HK-2 (cell line): Measurements from ENCODE around the gene USP40.
"Not testable (repeated sequence)": the region's sequence is repeated elsewhere in the genome, so short reads cannot be mapped to it uniquely, and the experiment has no call there.

ENCODE experiments used
- DNase-seq: peaks from one replicate; pipeline ENCODE4 v3.0.0-alpha.2; 2018; ENCODE audit not compliant: unreplicated experiment

USP40 gene

DNA sequence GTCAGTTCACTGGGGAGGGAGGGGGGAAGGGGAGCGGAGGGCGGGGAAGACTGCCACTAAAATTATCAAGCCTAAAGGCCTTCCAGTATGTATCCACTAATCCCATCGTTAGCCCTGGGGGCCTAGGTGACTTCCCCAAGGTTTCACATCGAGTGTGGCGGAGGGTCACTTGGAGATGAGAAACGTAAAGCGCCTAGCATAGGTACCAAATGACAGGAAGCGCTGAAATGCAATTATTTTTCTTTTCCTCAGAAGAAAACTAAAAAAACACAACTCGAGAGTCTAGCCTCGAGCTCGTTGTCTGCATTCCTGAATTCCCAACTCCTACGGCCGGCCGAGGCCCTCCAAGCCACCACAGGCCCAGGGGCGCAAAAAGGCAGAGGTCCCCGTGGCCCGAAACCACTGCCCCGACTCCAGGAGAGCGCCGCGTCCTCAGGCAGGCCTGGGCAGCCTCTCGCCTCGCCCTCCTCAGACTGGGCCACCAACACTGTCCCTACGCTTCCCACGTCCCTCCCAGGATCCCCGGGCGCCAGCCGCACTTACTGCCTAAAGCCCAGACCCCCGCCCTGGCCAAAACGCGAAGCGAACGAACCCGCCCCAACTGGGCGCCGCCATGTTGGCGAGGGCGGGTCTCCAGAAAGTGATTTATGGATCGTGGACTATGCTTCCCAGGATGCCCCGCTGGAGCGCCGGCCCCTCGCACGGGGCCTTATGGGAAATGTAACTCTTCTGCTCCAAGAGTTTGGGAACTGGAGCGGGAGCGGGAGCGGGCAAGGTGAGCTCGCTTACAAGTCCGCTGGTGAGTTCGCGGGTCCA is at the start of gene USP40:
Gene USP40, minus strand, starts transcription at position 642 of the 816 bp plus-strand sequence. CDS start 1,228 bp downstream, outside the sequence.
- peak; percentile 90 for DNase-seq

- DNase-seq = no peak
Measured at GRCh38 chr2:233611284-233611683, 44.7 kb upstream of the USP40 start.

- DNase-seq = no peak
Measured at GRCh38 chr2:233605680-233606079, 39.1 kb upstream of the USP40 start.

GRCh38 chr2:233604826-233605225 is 38.2 kb upstream of the USP40 start:
- DNase-seq = no peak

- no peak for DNase-seq
Measured at GRCh38 chr2:233603520-233603919, 36.9 kb upstream of the USP40 start.

DNA sequence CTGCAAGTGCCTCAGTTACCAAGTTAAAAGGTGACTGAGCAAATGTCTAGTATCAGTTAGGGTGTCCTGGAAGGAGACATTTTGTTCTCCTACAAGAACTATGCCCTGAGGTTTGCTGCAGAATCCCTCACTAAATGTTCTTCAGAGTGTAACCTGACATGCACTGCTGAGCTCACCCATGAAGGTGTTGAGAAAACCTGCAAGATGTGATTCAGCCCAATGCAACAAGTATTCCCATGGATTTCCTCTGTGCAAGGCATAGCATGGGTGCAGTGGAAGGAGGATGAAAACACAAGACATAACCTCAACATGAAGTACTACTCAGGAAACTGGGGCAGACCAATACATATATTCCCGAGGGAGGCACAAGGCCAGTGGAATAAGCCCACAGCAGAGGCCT is 35.5 kb upstream of the USP40 start:
- no peak for DNase-seq

DNA sequence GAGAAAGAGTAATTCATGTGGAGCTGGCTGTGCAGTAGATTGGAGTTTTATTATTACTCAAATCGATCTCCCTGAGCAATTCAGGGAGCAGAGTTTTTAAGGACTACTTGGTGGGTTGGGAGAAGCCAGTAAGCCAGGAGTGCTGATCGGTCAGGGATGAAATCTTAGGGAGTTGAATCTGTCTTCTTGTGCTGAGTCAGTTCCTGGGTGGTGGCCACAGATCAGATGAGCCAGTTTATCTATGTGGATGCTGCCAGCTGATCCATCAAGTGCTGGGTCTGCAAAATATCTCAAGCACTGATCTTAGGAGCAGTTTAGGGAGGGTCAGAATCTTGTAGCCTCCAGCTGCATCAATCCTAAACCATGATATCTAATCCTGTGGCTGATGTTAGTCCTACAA is 33.8 kb upstream of the USP40 start:
- DNase-seq = peak; percentile 27

DNA sequence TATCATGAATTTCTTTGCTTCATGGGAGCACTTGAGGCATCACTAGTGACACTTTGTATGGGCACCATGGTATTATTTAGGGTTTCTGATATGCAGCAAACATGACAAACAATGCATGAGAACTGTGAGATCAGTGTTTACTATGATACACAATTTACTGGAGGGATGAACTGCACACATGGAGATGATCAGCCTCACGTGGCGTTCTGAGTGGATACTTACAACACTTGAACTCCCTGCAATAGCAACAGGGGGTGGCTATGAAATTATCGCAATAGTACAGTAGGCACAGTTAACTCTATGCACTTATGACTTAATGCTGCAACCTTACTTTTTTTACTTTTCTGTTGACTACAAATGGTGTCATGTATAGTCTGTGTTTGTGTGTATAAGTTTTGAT is 32.4 kb upstream of the USP40 start:
- DNase-seq = no peak

DNA sequence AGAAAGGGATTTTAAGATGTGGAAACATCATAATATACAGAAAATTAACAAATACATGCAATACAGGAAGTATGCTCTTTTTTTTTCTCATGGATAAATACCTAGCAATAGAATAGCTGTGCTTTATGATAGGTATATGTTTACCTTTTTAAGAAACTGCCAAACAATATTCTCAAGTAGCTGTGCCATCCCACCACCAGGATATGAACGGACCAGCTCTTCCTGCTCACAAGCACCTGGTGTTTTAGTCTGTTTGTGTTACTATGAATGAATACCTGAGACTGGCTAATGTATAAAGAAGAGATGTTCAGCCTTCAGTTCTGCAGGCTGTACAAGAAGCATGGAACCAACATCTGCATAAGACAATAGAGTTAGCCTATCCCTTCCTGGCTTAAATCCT is 30.9 kb upstream of the USP40 start:
- no peak for DNase-seq

DNA sequence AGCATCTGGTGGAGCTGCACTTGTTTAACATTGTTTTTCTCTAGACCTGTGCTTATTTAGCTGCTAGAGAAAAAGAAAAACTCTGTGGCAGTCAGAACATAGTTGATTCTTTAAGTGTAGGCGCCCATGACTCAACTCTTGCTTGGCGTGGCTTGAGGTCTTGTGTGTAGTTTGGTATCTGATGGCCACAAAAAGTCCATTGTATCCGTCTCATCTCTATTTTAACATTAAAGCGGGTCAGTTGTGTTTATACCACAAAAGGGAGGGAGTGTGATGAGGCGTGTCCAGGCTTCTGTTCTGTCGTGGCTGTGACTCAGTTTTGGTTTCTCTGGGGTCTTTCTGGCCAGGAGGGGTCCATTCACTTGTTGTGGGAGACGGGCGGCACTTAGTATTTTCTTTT is 26.6 kb upstream of the USP40 start:
- no peak for DNase-seq

DNA sequence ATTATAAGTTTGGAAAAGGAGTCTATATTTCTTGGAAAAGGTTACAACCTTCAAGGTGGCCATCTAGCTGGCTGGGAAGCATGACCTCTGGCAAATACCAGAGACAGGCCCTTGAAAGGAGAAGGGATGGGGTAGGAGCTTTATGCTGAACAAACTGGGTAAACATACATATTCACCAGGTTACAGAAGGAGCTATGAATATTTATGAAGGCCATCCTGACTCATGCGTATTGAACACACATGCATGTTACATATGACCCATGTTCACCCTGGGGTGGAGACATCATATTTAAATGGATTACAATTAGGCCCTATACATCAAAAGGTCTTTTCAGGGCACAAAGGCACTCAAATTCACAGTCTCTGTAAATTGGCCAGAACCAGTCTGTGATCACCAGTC is 26.1 kb upstream of the USP40 start:
- DNase-seq = not testable (repeated sequence)

DNA sequence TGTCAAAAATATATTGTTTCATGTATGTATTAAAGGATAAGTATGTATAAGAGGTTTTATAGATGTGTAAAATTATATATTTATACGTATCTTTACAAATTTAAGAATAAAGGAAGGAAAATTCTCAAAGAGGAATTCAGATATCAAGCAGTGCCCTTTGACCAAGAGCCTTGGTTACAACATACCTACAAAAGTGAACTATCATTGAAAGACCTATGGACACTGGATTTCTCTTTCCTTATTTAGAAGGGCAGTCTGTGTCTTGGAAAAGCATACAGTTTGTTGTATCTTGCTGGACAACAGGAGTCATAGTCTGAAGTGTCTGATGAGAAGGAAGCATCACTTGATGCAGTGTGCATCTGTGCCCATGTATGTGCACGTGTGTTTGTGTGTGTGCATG is 21.8 kb upstream of the USP40 start:
- DNase-seq = no peak

DNA sequence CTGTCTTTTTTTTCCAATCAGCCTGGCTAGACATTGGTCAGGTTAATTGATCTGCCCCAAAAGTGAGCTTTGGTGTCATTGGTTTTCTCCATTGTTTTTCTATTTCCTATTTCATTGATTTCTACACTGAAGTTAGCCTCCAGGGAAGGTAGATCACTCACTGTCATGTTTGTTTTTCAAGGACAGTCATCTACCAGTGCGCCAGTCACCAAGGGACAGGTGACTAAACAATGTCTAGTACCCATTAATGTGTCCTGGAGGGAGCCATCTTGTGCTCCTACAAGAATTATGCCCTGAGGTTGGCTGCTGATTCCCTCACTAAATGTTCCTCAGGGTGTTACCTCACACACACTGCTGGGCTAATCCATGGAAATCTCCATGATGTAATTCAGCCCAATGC is 17.6 kb upstream of the USP40 start:
- no peak for DNase-seq

DNA sequence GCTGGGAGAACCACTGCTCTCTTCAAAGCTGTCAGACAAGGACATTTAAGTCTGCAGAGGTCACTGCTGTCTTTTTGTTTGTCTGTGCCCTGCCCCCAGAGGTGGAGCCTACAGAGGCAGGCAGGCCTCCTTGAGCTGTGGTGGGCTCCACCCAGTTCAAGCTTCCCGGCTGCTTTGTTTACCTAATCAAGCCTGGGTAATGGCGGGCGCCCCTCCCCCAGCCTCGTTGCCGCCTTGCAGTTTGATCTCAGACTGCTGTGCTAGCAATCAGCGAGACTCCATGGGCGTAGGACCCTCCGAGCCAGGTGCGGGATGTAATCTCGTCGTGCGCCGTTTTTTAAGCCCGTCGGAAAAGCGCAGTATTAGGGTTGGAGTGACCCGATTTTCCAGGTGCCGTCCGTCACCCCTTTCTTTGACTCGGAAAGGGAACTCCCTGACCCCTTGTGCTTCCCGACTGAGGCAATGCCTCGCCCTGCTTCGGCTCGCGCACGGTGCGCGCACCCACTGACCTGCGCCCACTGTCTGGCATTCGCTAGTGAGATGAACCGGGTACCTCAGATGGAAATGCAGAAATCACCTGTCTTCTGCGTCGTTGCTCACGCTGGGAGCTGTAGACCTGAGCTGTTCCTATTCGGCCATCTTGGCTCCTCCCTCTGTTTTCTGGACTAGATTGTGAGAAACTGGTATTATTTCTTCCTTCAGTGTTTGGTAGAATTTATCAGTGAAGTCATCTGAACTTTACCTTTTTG is 16.8 kb upstream of the USP40 start:
- DNase-seq = not testable (repeated sequence)

DNA sequence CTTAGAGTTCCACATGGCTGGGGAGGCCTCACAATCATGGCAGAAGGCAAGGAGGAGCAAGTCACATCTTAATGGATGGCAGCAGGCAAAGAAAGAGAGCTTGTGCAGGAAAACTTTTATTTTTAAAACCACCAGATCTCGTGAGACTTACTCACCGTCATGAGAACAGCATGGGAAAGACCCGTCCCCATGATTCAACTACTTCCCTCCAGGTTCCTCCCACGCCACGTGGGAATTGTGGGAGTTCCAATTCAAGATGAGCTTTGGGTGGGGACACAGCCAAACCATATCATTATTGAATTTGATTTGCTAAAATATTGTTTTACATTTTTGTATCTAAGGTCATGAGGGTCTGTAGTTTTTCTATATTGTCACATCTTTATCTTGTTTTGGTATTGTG is 10.8 kb upstream of the USP40 start:
- DNase-seq = not testable (repeated sequence)

- no peak for DNase-seq
Measured at GRCh38 chr2:233572468-233572867, 5.9 kb upstream of the USP40 start.

- DNase-seq = no peak
Measured at GRCh38 chr2:233571462-233571861, 4.9 kb upstream of the USP40 start.

- DNase-seq = no peak
Measured at GRCh38 chr2:233571001-233571400, 4.4 kb upstream of the USP40 start.

DNA sequence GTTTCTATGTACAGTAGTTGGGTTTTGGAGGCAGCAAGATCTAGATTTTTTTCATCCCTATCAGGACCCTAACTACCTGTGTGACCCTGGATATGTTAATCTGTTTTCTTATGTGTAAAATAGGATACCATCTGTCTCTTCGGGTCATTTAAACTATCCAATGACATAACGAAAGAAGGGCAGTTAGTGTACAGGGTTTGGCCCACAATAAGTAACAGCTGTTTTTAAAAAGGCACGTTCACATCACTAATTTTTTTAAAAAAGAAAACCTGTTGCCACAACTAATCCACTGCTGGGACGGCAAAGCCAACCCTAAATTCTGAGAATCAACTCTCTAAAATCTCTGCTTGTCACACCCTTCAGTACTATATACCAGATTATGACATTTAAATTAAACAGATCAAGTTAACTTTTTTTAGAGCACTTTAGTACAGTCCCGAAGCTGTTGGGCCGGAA is 869 bp downstream of the USP40 start:
- no peak for DNase-seq

DNA sequence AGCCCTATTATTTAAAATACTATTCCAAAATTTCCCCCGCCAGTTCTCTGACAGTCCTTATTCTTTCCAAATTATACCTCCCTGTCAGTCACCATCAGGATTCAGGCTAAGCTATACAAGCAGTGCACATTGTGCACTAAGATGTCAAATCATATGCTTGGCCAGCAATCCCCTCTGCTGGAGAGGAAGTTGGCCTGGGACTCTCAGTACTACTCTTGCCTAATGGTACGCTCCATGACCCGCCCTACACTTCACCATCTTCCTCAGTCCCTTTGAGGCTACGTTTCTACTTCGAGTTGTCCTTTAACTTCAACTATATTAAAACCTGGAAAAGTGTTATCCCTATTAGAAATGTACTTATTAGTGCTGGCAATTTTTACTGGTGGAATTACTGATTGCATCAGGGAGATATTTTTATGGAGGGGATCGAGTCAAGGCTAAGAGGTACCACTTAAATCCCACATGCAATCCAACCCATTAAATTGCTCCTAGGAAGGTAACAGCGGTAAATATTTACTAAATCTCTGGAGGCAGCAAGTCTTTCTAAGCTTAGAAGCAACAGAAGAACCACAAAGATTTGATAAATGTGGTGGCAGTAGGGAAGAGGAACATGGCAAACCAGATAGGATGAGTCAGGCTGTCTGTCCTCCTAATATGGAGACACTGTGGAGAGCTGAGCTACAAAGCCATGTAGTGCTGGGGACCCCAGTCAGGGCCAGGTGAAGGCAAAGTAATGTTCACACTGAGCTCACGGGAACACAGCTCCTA is 2.7 kb downstream of the USP40 start:
- no peak for DNase-seq

DNA sequence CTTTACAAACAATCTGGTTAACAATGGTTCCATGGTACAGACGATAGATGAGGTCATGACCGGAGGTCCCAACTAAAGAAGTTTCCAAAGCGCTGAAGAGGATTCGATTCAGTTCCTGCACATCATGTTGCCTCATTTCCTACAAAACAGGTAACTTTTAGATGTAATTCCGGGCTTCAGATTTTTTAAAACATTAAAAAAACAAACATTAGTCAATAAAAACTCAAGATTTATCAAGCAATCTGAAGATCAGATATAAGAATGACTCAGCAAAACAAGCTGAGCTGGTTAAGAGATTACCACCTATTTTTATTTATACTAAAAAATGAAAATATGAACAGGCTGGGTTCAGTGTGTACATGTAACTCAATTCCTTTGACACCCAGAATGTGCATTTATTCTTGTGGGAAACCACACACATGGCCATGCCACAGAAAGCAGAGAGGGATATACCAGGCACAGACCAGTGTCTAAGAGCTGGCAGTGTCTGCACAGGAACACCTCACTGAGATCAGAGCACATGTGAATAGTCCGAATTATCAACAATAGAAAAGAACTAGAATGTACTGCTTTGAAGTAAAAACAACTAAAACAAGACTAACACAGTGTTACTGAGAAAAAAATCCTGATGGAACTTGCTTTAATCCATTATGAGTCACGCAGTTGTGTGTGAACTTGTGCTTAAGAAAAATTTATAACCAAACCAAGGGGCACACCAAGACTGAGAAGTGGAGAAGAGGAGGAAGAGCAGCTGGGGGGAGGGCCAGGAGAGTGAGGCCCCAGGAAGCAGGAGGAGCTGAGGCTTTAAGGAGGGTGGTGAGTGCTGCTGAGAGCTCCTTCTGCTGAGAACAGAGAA is 9.5 kb downstream of the USP40 start:
- DNase-seq = peak; percentile 49
